Ishikawa (cell line): ENCODE measurements around the gene ARID5B.

Source experiments
- EP300 ChIP-seq: IDR thresholded peaks from 2 replicates; pipeline ENCODE4 v1.6.1; 2012; ENCODE audit warnings: borderline replicate concordance
- NFIC ChIP-seq: IDR thresholded peaks from 2 replicates; pipeline ENCODE4 v1.6.1; 2012
- RAD21 ChIP-seq: IDR thresholded peaks from 2 replicates; pipeline ENCODE4 v1.6.1; 2012; ENCODE audit warnings: low read depth
- REST ChIP-seq: IDR thresholded peaks from 2 replicates; pipeline ENCODE4 v1.6.1; 2012; ENCODE audit warnings: low read depth, mild to moderate bottlenecking
- TCF12 ChIP-seq: IDR thresholded peaks from 2 replicates; pipeline ENCODE4 v1.6.1; 2012; ENCODE audit warnings: low read depth
- YY1 ChIP-seq: IDR thresholded peaks from 2 replicates; pipeline ENCODE4 v1.6.1; 2012; ENCODE audit warnings: low read depth
- ZBTB7A ChIP-seq: IDR thresholded peaks from 2 replicates; pipeline ENCODE4 v1.6.1; 2012; ENCODE audit warnings: low read depth

GRCh38 chr10:61907011-61907410 is 5.5 kb downstream of the ARID5B start:
- TF ChIP-seq NFIC (no peak), ZBTB7A (no peak), EP300 (no peak), REST (no peak), RAD21 (no peak), TCF12 (no peak), YY1 (no peak)
